H9 (cell line): Measurements from ENCODE around the gene ZNF264. TPM values are rescaled to one million over a fixed set of nuclear protein-coding genes. Genes with fewer than 3 reads are reported as not detected.

Source experiments
- DNase-seq: peaks from one replicate; pipeline ENCODE4 v3.0.0-alpha.2; 2017
- H2AFZ ChIP-seq: one replicate; pipeline ENCODE4 v1.6.1; 2013; ENCODE audit warnings: mild to moderate bottlenecking, low read length, control low read depth, moderate library complexity
- H2AK5ac ChIP-seq: 2 replicates; pipeline ENCODE4 v1.6.1; 2013; ENCODE audit warnings: low read length, control low read depth, mixed read lengths; ENCODE audit not compliant: insufficient read length
- H2BK120ac ChIP-seq: one replicate; pipeline ENCODE4 v1.6.1; 2013; ENCODE audit warnings: low read depth, mild to moderate bottlenecking, low read length, control low read depth, inconsistent platforms; ENCODE audit not compliant: poor library complexity, severe bottlenecking
- H2BK12ac ChIP-seq: 2 replicates; pipeline ENCODE4 v1.6.1; 2013; ENCODE audit warnings: low read length, control low read depth, mixed read lengths, low read depth; ENCODE audit not compliant: insufficient read length
- H2BK15ac ChIP-seq: 2 replicates; pipeline ENCODE4 v1.6.1; 2013; ENCODE audit warnings: low read depth, low read length, control low read depth
- H2BK20ac ChIP-seq: one replicate; pipeline ENCODE4 v1.6.1; 2013; ENCODE audit warnings: low read depth, mild to moderate bottlenecking, low read length, control low read depth, inconsistent platforms; ENCODE audit not compliant: poor library complexity, severe bottlenecking
- H2BK5ac ChIP-seq: 2 replicates; pipeline ENCODE4 v1.6.1; 2013; ENCODE audit warnings: low read length, control low read depth, mixed read lengths; ENCODE audit not compliant: insufficient read length
- H3K14ac ChIP-seq: 2 replicates; pipeline ENCODE4 v1.6.1; 2013; ENCODE audit warnings: low read length, control low read depth; ENCODE audit not compliant: insufficient read depth
- H3K18ac ChIP-seq: 2 replicates; pipeline ENCODE4 v1.6.1; 2013; ENCODE audit warnings: low read depth, mild to moderate bottlenecking, mixed read lengths, low read length, control low read depth; ENCODE audit not compliant: insufficient read length
- H3K23ac ChIP-seq: 2 replicates; pipeline ENCODE4 v1.6.1; 2013; ENCODE audit warnings: low read length, control low read depth, mixed read lengths, low read depth; ENCODE audit not compliant: insufficient read length
- H3K23me2 ChIP-seq: 2 replicates; pipeline ENCODE4 v1.6.1; 2013; ENCODE audit warnings: low read depth, mild to moderate bottlenecking, mixed read lengths, low read length, control low read depth; ENCODE audit not compliant: insufficient read length, poor library complexity, severe bottlenecking
- H3K27ac ChIP-seq: 2 replicates; pipeline ENCODE4 v1.5.1; 2013; ENCODE audit warnings: low read length, control low read depth, mixed read lengths, low read depth; ENCODE audit not compliant: insufficient read length
- H3K27me3 ChIP-seq: 2 replicates; pipeline ENCODE4 v1.6.1; 2013; ENCODE audit warnings: low read length, control low read depth, inconsistent platforms; ENCODE audit not compliant: insufficient read depth
- H3K4ac ChIP-seq: 2 replicates; pipeline ENCODE4 v1.6.1; 2013; ENCODE audit warnings: low read depth, mild to moderate bottlenecking, control low read depth, inconsistent platforms, low read length, moderate library complexity
- H3K4me1 ChIP-seq: 2 replicates; pipeline ENCODE4 v1.6.1; 2013; ENCODE audit warnings: low read length, control low read depth, inconsistent platforms; ENCODE audit not compliant: insufficient read depth
- H3K4me2 ChIP-seq: 2 replicates; pipeline ENCODE4 v1.6.1; 2013; ENCODE audit warnings: low read length, control low read depth, mixed read lengths; ENCODE audit not compliant: insufficient read length, insufficient read depth
- H3K56ac ChIP-seq: 2 replicates; pipeline ENCODE4 v1.6.1; 2013; ENCODE audit warnings: low read depth, mild to moderate bottlenecking, mixed read lengths, low read length, control low read depth; ENCODE audit not compliant: insufficient read length
- H3K79me1 ChIP-seq: 2 replicates; pipeline ENCODE4 v1.6.1; 2013; ENCODE audit warnings: low read depth, mild to moderate bottlenecking, moderate library complexity, low read length, control low read depth, inconsistent platforms; ENCODE audit not compliant: insufficient read depth, poor library complexity, severe bottlenecking
- H3K79me2 ChIP-seq: 2 replicates; pipeline ENCODE4 v1.6.1; 2013; ENCODE audit warnings: low read length, control low read depth, inconsistent platforms; ENCODE audit not compliant: insufficient read depth
- H3K9ac ChIP-seq: 2 replicates; pipeline ENCODE4 v1.6.1; 2013; ENCODE audit warnings: low read length, control low read depth, mixed read lengths; ENCODE audit not compliant: insufficient read length; ENCODE audit errors: extremely low read depth
- H3K9me3 ChIP-seq: one replicate; pipeline ENCODE4 v1.6.1; 2013; ENCODE audit warnings: low read depth, low read length, inconsistent platforms; ENCODE audit not compliant: control insufficient read depth
- H3T11ph ChIP-seq: one replicate; pipeline ENCODE4 v1.6.1; 2013; ENCODE audit warnings: mild to moderate bottlenecking, low read length, control low read depth, inconsistent platforms
- H4K20me1 ChIP-seq: one replicate; pipeline ENCODE4 v1.6.1; 2013; ENCODE audit not compliant: control insufficient read depth, insufficient read length, insufficient read depth
- H4K5ac ChIP-seq: 2 replicates; pipeline ENCODE4 v1.6.1; 2013; ENCODE audit warnings: low read depth, mild to moderate bottlenecking, mixed read lengths, low read length, control low read depth; ENCODE audit not compliant: insufficient read length
- H4K8ac ChIP-seq: replicated peaks from 2 replicates; pipeline ENCODE4 v1.6.1; 2013; ENCODE audit warnings: low read length, control low read depth, mixed read lengths, low read depth; ENCODE audit not compliant: insufficient read length
- H4K91ac ChIP-seq: 2 replicates; pipeline ENCODE4 v1.6.1; 2013; ENCODE audit warnings: low read depth, mild to moderate bottlenecking, moderate library complexity, mixed read lengths, low read length, control low read depth; ENCODE audit not compliant: insufficient read length
- H3K27ac Mint-ChIP-seq, 3 experiments: 2 replicates in 2 of 3; 3 replicates in 1 of 3; pipeline ENCODE4 v1.8.0; 2020 to 2021; ENCODE audit warnings: mixed read lengths in 3 of 3, mild to moderate bottlenecking in 1 of 3, moderate library complexity in 1 of 3
- H3K27me3 Mint-ChIP-seq: 2 replicates; pipeline ENCODE4 v1.8.0; 2021; ENCODE audit warnings: low read depth, mild to moderate bottlenecking, moderate library complexity, mixed read lengths
- H3K36me3 Mint-ChIP-seq, 3 experiments: 2 replicates in 2 of 3; 3 replicates in 1 of 3; pipeline ENCODE4 v1.8.0; 2020 to 2021; ENCODE audit warnings: low read depth in 3 of 3, mixed read lengths in 3 of 3; ENCODE audit not compliant: insufficient read depth in 1 of 3
- H3K4me1 Mint-ChIP-seq, 2 experiments: 2 replicates each; pipeline ENCODE4 v1.8.0; 2020; ENCODE audit warnings: mixed read lengths in 2 of 2
- H3K4me3 Mint-ChIP-seq, 2 experiments: 2 replicates in 1 of 2; 3 replicates in 1 of 2; pipeline ENCODE4 v1.8.0; 2020 to 2021; ENCODE audit warnings: mild to moderate bottlenecking in 2 of 2, mixed read lengths in 2 of 2, moderate library complexity in 1 of 2
- H3K9me3 Mint-ChIP-seq, 2 experiments: 2 replicates in 1 of 2; 3 replicates in 1 of 2; pipeline ENCODE4 v1.8.0; 2020; ENCODE audit warnings: mild to moderate bottlenecking in 2 of 2, mixed read lengths in 2 of 2, moderate library complexity in 1 of 2
- WGBS: extraction: QIAGEN DNeasy Blood & Tissue Kit; methylation state at CpG from one replicate; pipeline ENCODE4 v1.1.7; 2013; ENCODE audit warnings: missing lambda C conversion rate, low lambda C conversion rate, mixed read lengths; ENCODE audit not compliant: insufficient read length; ENCODE audit errors: extremely low coverage; 5-methylcytosine and 5-hydroxymethylcytosine counted together
- total RNA-seq: library from RNA; stranded (reverse); gene quantifications from 2 replicates; pipeline ENCODE4 v1.2.1, GENCODE V29; 2021
- TF ChIP-seq, protein P1 (sequence below): fragments of 200-600 bp; sonication (generic); conservative IDR thresholded peaks from 3 replicates; pipeline ENCODE4 v1.8.0; 2021; ENCODE audit warnings: antibody characterized with exemption, mild to moderate bottlenecking

ZNF264 gene
- total RNA-seq, 1 experiment from 2014 or later = 25.3 TPM

DNA sequence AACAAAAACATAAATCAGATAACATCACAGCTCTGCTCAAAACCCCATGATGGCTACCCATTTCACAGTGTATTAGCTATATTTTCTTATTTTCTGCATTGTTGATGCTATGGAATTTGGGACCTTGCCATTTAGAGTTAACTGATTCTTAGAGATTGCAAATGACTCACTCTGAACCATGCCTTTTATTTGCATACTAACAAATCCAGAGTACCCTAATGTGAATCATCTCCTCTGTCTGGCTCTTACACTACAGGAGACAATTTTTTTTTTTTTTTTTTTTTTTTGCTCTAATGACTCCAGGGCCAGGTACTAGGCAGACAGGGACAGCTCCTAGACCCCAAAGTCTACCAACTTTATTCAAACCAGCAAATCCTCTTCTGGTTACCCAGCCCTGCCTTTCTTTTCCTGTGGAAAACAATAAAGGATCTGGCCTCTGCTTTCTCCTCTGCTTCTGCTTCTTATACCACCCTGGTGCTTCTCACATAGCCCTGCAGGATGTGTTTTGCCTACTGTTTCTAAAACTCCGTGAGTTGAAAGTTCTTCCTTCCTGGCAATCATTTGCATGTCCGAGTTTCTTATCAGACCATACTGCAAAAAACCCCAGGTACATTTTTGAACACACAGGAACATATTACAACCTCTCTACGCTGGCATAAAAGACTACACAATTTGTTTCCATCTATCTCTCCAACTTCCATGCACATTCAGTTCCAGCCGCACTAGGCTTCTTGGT lies 78.4 kb downstream of the ZNF264 start:
- Mint-ChIP-seq H3K4me1 (peaks cover 10% of the 10 kb centered on the region in 2 experiments), H3K36me3 (peaks cover 0 to 1% (median 0%) of the 10 kb centered on the region in 3 experiments; a peak in 3 of 7 replicates), H3K27me3 (no peaks in the 10 kb centered on the region; the same call in 1 of the 2 replicates), H3K27ac (no peak overlapping the region), H3K4me3 (no peak overlapping the region), H3K9me3 (no peaks in the 10 kb centered on the region)
- Histone ChIP-seq H4K5ac (no peak overlapping the region), H4K8ac (no peak overlapping the region), H3K23me2 (no peaks in the 10 kb centered on the region), H2AK5ac (no peak overlapping the region), H2BK120ac (no peak overlapping the region), H2BK20ac (no peak overlapping the region), H3T11ph (no peak overlapping the region), H3K27ac (no peak overlapping the region), H2BK12ac (no peak overlapping the region), H3K4me1 (no peaks in the 10 kb centered on the region), H3K9me3 (no peaks in the 10 kb centered on the region), H2AFZ (no peak overlapping the region), H3K79me1 (no peaks in the 10 kb centered on the region), H4K91ac (no peak overlapping the region), H2BK15ac (no peak overlapping the region), H3K9ac (no peak overlapping the region), H3K27me3 (no peaks in the 10 kb centered on the region), H2BK5ac (no peak overlapping the region), H3K56ac (no peak overlapping the region), H3K14ac (no peak overlapping the region), H3K4ac (no peak overlapping the region), H4K20me1 (no peaks in the 10 kb centered on the region), H3K18ac (no peak overlapping the region), H3K4me2 (no peak overlapping the region), H3K79me2 (no peaks in the 10 kb centered on the region), H3K23ac (no peak overlapping the region)
- no CpG with 5 or more reads among the region's 4 CpGs for whole genome bisulfite sequencing
- no peak for DNase-seq
- TF ChIP-seq, protein P1, sequence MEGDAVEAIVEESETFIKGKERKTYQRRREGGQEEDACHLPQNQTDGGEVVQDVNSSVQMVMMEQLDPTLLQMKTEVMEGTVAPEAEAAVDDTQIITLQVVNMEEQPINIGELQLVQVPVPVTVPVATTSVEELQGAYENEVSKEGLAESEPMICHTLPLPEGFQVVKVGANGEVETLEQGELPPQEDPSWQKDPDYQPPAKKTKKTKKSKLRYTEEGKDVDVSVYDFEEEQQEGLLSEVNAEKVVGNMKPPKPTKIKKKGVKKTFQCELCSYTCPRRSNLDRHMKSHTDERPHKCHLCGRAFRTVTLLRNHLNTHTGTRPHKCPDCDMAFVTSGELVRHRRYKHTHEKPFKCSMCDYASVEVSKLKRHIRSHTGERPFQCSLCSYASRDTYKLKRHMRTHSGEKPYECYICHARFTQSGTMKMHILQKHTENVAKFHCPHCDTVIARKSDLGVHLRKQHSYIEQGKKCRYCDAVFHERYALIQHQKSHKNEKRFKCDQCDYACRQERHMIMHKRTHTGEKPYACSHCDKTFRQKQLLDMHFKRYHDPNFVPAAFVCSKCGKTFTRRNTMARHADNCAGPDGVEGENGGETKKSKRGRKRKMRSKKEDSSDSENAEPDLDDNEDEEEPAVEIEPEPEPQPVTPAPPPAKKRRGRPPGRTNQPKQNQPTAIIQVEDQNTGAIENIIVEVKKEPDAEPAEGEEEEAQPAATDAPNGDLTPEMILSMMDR = no peak
